Stimulated activated CD8-positive, alpha-beta memory T cell treated with anti-CD3 and anti-CD28 coated beads, Interleukin-12 subunit alpha, Interleukin-12 subunit beta, amount 100 ng/mL, for 1 hour (primary cell): Measurements from ENCODE around the gene MXRA7.

Experiments used
- DNase-seq: peaks from one replicate; pipeline ENCODE4 v3.0.0-alpha.2; 2020; ENCODE audit warnings: low read depth

Gene MXRA7

DNA sequence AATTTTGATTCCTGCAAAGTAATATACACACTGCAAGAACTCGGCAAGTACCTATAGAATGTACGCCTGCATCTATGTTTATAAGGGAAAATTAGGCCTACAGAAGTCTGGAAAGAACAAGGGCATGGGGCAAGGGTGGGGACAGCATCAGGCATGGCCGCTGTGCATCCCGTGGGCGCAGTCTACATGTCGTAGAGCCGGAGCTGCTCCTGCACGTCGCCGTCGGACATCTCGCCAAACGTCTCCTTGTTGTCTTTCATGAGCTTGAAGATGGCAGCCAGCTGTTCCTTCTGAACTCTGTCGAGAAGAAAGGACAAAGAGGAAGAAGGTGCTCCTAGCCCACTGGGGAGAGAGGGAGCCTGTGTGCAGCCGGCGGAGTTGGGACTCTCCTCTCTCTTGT lies 33.4 kb downstream of the MXRA7 start:
- no peak for DNase-seq

DNA sequence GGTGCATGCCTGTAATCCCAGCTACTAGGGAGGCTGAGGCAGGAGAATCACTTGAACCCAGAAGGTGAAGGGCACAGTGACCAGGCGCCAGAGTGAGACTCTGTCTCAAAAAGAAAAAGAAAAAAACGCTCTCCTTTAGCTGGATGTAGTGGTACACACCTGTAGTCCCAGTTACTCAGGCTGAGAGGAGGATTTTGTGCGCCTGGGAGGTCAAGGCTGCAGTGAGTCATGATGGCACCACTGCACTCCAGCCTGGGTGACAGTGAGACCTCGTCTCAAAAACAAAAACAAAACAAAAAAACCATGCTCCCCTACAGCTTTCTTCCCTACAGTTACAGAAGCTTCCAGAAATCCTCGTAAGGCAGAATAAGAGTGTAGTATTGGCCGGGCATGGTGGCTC lies 34.1 kb downstream of the MXRA7 start:
- DNase-seq: no peak

DNA sequence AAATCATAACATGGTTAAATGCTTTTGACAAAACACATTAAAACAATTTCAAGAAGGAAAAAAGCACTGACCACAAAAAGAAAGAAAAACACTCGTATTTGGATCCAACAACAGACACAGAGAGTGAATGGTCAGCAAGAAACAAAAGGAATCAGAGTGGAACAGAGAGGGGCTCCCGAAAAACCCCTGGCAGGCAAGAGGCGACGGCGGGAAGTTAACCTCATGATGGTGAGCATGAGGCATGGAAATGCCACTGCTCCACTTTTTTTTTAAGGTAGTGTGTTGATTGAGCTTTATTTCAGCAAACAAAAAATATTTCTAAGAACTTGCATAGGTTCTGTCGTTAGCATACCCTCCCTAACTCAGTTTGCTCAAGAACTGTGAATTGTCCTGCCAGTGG lies 35.1 kb downstream of the MXRA7 start:
- DNase-seq: no peak

DNA sequence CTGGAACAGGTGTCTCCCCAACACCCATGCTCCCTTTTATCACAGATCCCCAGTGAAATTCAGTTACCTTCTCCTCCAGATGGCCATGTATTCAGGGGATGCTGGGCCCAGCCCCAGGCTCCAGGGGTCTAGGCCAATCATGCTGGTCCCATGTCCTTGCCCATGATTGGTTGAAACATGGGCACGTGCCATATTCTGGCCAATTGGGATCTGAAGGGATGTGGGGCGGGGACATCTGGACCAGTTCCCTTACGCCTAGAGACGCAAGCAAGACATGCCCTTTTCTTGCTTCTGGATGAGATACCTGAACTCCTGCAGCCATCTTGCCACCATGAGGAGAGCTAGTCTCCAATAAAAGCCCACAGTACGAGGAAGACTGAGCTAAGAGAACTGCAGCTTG lies 36.2 kb downstream of the MXRA7 start:
- no peak for DNase-seq

DNA sequence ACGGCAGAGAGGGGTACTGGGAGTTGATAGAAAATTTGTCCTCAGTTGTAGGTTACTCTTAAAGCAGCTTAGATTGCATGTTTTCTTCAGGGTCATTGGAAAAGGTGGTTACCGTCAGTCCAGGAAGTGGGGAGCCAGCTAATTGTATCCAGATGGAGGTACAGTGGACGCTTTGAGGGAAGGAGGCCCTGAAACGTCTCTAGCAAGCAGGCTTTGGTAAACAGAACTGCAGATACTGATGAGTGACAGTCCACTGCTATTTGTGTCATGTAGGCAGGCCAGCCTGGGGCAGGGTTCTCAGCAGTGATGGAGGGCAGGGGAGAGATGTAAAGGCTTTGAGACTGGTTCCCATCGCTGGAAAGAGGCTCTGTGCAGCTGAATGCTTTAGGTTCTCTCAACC lies 37.0 kb downstream of the MXRA7 start:
- no peak for DNase-seq

DNA sequence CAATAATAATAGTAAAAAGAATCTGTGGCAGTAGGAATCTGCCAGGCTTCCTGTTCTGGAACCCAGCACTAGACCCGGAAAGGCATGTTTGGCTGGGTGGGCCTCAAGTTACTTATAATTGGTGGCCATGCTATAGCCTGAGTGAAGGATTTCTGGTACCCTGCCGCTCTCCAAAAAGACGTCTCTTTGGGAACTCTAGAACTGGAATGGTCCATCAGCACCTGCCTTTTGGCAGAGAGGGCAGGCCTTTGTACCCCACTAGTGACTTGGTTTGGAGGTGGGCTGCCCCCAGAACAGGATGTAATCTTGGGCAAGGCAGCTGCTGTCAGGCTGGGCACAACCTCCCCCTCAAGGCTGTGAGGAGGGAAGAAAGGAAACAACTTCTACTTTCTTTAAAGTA lies 37.9 kb downstream of the MXRA7 start:
- DNase-seq: no peak

DNA sequence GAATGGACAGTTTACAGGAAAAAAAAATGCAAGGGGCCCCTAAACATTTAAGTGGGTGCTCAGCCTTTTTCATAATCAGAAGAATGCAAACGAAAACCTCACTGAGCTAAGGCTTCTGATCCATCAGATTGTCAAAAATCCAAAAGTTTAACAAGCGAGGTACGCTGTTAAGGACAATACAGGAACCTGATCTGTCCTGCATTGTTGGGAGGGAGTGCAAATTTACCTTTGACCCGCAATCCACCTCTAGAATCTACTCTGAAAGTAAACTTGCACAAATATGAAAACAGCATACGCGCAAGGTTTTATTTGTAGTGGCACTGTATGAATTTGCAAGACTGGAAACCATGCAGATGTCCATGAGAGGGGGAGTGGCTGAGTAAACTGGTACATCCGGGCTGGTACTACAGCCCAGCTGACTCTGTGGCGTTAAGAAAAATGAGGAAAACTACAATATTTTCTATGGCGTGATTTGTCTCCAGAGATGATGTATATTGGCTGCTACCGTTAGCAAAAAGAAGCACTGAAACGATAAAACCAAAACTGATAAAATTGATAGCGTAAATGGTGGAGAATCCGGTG lies 38.4 kb downstream of the MXRA7 start:
- DNase-seq: no peak

DNA sequence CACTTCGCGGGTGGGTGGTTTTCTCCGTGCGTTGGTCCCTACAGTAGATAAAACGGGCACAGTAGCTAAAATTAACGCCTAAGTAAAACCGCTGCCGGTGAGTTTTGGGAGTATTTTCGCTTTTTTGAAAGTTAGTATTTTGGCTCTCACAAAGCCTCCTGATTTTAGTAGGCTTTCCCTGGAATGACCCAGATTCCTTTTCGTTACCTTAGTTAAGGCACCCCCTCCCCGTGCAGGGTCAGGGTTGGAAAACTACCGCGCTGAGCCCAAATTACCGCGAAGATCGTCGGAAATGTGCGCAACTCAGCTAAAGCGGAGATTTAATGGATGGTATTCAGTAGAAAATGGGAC lies 38.9 kb downstream of the MXRA7 start:
- DNase-seq: no peak

DNA sequence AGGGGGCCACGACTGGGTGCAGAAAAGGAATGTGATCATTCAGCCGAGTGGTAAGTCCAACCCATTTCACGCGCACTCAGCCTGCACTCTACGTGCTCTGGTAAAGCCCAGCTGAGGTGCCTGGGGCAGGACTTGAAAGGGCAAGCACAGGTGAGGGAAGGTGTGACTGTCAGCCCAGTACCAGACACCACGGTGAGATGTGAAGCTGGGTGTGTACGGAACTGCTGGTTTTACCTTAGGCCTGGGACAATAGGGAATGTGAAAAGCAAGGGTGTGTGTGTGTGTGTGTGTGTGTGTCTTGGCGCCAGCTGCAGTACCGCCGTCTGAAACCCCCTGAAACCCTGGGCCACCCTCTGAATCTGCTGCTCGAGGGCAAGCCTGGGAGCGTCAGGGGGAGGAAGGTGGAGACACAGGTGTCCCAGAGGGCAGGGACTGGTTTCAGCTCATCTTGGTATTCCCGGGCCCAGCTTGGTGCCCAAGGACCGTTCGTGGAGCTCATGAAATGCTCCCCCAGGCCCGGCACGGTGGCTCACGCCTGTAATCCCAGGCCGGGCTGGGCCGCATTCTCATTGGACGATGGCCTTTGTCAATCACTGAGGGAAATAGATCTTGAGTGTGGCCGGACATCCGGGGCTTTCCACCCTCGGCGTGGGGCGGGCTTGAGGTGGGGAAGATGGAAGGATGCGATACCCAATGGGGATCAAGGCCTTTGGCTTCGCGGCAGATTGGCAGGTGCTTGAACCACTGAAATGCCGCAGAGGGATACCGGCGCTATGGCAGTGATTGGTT lies 39.4 kb downstream of the MXRA7 start:
- peak; percentile 97 for DNase-seq

DNA sequence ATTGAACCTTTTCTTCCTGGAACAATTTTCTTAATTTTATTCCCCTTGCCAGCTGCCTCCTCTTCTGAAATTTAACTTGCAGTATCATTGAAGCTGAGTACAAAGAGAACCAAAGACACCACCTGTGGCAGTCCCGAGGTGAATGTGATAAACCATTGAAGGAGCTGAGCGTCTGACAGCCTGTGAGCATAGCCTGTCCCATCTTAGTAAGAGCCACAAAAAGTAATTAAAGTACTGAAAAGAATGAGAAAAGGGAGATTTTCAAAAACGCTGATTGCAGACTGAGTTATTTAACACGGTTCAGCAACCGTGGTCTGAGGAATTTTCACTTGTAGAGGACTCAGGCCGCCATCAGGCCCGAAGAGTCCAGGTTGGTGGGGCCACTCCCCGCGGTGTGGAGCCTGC lies 40.0 kb downstream of the MXRA7 start:
- no peak for DNase-seq

DNA sequence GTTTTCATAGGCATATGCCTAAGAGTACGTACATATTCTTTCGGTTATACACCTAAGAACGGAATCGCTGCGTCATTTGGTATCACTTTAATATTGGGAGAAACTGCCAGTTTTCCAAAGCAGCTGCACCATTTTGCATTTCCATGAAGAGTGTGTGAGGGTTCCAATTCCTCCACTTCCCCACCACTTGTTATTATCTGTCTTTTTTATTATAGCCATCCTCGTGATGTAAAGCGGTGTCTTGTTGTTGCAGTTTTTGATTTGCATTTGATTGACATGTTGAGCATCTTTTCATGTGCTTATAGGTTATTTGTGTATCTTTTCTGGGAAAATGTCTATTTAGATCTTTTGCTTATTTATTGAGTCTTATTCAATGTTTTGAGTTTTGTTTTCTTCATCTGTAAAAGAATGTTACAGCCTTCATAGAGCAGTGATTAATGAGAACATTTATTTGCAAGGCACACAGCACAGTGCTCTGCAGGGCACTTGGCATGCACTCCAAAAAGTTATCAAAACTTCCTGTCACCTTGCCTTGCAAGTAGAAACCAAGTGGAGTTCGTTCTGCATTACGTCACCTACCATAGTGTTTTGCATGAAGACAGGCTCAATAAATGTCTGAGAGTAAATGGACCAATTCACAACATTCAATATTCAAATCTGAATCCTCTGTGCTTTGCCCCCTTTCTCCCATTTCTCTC lies 40.6 kb downstream of the MXRA7 start:
- DNase-seq: no peak

DNA sequence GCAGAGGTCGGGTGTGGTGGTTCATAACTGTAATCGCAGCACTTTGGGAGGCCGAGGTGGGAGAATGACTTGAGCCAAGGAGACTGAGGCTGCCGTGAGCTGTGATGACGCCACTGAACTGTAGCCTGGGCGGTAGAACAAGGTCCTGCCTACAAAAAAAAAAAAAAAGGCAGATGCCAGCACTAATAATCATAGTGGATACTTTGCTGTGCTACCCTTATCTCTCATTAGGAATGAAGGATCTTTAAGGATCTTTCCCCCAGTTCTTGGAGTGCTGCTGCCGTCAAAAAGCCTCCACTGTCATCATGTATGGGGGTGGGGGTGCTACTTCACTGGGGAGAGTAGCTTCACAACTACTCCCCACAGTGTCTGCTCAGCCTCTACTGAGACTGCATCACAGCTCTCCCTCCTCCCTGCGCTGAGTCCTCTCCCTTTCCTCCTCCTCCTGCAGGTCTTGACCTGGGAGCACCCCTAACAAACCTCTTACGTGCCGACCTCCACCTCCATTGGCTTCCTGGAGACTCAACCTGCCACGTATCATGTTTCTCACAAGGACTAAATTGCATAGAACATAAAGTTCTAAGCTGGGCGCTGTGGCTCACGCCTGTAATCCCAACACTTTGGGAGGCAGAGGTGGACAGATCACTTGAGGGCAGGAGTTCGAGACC lies 42.8 kb downstream of the MXRA7 start:
- no peak for DNase-seq

DNA sequence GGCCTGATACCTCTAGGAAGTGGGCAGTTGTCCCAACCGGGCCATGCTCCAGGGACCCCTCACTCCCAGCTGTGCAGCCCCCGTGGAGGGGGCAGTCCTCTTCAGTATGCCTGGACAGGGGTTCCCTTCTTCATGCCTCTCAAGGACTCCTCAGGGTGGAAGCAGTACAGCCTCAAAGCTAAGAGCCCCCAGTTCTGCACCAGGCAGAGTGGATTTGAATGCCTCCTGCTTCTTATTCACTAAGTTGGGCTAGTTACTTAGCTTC lies 43.3 kb downstream of the MXRA7 start:
- DNase-seq: no peak

DNA sequence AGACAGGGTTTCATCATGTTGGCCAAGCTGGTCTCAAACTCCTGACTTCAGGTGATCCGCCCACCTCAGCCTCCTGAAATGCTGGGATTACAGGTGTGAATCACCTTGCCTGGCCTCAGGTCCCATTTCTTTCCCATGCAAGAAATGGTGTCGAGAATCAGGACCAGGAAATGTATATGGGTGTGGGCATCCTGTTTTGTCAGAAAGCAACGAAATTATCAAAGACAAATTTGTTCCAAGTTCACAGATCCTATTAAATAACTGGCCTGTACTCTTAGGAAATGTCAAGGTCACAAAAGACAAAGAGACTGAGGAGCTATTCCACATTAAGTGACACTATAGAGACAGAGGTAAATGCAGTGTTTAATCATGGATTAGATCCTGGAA lies 50.1 kb downstream of the MXRA7 start:
- no peak for DNase-seq

DNA sequence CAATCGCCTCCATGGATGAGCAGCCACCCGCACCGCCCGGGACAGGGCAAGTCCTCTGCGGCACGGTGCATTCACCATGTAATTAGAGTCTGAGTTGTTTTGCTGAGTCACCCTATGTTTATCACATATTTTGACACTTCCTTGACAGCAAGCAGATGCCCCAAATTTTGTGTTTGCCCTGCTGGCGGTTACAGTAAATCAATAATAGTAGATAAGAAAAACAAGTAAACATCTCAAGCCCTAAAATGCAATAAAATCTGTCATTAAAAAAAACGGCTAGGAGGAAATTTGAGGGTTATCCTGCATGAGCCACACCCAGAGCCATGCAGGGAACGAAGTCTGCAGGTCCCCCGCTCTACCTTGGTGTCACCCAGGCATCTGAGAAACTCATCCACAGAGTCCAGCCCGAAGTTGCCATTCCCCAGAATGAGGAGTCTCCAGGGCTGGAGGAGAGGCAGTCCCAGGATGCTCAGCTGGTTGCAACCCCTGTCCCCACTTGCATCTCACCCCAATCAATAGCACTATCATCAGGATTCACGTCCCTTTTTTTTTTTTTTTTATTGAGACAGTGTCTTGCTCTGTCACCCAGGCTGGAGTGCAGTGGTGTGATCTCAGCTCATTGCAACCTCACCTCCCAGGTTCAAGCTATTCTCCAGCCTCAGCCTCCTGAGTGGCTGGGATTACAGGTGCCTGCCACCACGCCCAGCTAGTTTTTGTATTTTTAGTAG lies 50.7 kb downstream of the MXRA7 start:
- no peak for DNase-seq

DNA sequence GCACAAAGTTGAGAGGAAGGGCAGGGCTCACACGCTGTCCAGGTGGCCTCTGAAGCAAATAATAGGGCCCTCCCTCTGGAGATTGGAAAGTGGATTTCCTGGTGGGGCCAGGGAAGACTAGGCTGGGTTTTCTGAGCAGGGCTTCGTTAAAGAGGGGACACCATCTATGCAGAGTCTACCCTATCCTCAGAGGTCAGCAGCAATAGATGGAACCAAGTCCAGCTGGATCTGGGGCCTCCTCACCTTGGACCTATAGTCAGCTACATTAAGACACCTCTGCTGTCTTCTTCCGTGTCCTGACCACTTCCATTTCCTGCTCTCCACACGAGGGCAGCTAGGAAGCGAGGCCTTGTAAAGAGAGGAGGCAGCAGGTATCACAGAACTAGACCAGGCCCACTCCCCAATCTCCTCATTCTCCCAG lies 52.5 kb downstream of the MXRA7 start:
- DNase-seq: no peak

DNA sequence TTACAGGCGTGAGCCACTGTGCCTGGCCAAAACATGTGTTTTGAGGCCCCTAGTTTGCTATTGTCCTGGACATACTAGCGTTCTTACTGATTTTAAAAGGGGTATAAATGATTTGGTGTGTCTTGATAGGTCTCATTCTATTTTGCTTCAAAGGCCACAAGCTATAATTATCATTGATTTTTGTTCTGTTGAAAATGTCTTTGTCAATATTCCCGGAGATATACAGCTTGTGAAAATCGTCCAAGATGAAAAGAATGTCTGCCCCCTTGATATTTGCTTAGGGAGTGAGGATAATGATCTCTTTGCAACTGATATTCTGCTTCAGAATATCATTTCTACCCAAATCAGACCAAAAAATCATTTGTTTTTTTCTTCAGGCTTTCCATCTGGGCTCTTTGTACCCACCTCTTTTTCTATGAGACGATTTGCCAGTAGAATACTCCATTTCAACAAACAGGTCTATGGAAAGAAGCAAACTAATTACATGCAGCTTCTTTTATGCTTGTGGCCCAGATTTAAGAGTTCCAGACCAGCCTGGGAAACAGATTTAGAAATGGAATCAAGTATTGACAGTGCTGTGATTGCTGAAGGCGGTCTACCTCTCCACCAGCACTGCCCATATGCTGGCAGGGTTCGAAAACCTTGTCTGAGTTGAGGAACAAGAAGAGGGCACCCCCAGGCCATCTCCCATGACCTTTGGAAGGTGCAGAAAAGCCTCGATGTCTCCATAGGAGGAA lies 53.1 kb downstream of the MXRA7 start:
- no peak for DNase-seq

DNA sequence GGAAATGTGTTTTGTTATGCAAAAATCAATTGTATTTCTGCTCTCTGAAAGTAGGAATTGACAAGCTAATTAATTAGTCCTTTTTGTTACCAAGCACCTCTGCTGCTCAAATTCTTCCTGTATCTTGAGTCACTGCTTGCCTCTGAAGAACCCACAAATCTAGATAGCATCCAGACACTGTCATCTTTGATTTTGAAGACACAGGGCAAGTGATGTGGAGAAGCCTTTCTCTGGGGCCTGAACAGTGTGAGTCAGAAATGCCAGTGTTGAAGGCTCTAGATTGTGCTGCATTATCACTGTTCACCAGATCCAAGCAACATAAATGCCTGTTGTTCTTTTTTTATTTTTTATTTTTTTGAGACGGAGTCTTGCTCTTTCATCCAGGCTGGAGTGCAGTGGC lies 56.4 kb downstream of the MXRA7 start:
- DNase-seq: no peak

DNA sequence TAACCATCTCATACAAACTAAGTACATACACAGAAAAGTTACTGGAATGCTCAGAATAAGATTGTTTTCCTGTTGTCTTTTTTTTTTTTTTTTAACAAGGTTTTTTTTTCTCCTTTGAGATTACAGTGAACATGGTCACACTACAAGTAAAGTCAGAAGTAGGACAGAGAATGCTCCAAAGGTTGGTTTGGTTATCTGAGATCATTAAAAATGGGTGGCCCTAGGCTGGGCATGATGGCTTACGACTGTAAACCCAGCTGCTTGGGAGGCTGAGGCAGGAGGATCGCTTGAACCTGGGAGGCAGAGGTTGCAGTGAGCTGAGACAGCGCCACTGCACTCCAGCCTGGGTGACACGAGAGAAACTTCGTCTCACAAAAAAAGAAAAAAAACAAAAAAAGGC lies 60.3 kb downstream of the MXRA7 start:
- DNase-seq: no peak

DNA sequence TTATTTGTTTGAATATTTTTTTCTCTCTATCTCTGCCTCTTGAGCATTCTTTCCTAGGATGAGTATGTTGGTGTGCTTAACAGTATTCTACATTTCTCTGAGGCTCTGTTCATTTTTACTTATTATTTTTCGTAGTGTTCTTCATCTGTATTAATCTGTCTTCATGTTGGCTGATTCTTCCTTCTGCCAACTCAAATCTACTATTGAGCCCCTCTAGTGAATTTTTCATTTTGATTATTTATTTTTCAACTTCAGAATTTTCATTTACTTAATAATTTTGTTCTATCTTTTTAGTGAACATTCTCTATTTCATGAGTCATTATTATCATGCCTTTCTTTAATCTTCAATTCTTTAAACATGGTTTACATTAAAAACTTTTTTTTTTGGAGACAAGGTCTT lies 64.1 kb downstream of the MXRA7 start:
- DNase-seq: no peak

DNA sequence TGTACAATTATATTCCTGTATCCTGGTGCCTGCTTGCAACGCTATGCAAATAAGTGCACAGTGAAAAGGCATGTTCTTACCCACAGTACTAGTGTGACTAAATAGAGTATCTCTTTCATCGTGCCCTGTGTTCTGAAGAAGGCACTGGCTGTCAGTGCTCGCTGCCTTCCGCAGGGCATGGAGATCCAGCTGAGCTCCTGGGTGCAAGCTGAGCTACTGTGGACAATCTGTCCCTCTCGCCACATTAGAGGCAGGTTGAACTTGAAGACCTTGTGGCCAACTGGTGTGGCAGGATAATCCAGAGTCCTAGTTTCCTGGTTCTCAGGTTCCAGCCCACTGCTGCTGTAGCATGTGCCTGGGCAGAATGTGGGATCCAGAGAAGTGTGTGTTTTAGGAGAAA lies 65.3 kb downstream of the MXRA7 start:
- DNase-seq: no peak

DNA sequence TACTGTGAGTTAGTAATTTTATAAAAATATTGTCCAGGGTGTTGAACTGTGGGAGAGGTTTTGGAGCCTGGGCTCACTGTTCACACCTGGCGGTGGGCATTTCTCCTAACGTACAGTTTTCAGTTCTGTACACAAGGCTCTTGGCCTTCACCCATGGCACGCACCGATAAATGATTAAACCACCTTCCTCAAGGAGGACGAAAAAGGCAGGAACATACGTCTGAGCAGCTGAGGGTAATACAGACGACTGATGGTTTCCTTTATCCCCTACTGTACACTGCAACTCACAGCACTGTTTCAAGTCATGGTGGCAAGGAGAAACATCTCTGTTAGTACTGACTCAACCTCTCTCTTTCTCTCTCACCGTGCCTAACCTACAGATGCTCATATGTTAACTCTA lies 65.8 kb downstream of the MXRA7 start:
- no peak for DNase-seq
